Jurkat, Clone E6-1 (cell line): ENCODE results near the gene EFHD2.
"Not testable (repeated sequence)": the region's sequence is repeated elsewhere in the genome, so short reads cannot be mapped to it uniquely, and the experiment has no call there.

Experiments
- DNase-seq: peaks from one replicate; pipeline ENCODE4 v3.0.0-alpha.2; 2011; ENCODE audit warnings: low read depth, low spot score
- H3K4me3 ChIP-seq: 2 replicates; pipeline ENCODE4 v1.5.1; 2011; ENCODE audit warnings: mild to moderate bottlenecking, low read length, control low read depth, moderate library complexity

Gene EFHD2

DNA sequence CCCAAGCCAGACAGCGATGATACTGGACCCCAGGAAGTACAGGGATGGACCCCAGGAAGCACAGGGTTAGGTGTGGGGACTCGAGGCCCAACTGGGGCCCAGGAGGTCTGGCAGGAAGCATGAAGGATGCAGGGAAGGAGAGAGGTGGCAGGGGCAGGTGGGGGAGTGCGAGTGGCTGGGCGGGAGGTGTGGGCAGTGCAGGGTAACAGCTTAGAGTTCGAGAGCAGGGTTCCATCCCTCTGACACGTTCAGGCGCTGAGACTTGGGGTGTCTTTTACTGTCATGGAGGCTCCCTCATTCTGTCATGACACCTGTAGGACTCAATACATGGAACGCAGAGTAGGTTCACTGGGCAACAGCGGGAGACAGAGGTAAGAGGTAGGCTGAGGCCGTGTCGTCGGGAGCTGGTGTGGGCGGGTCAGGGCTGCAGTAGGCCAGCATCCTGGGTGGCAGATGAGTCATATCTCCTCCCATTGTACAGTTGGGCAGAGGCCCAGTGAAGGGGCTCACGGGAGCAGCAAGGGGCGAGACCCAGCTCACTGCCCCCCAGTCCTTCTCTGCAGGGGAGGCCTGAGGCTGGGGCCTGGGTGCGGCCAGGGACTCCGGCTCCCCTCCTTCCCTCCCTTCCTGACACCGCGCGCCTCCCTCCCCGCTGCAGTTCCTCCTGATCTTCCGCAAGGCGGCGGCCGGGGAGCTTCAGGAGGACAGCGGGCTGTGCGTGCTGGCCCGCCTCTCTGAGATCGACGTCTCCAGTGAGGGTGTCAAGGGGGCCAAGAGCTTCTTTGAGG lies 17.0 kb downstream of the EFHD2 start:
- DNase-seq = no peak
- no peak overlapping the region for H3K4me3 ChIP-seq

DNA sequence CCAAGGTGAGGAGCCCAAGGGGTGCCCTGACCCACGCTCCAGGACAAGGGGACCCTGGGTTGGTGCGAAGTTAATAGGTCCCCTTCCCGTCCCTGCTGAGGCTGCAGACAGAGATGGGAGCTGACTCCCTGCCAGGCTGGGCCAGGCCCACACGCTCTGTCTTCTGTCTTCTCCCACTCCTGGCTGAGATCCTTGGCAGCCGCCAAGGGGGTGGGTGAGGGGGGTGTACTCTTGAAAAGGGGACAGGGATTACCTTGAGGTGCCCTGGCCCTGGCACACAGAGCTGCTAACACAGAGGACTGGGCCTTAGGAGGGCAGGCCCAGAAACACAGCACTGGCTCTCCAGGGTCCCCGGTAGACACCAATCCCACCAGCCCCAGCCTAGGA lies 17.6 kb downstream of the EFHD2 start:
- no peak overlapping the region for H3K4me3 ChIP-seq

GRCh38 chr1:15428252-15428651 lies 18.6 kb downstream of the EFHD2 start:
- not testable (repeated sequence) for DNase-seq, H3K4me3 ChIP-seq

More for the DNA sequence above, 17.6 kb downstream of the EFHD2 start:
- no peak for DNase-seq

DNA sequence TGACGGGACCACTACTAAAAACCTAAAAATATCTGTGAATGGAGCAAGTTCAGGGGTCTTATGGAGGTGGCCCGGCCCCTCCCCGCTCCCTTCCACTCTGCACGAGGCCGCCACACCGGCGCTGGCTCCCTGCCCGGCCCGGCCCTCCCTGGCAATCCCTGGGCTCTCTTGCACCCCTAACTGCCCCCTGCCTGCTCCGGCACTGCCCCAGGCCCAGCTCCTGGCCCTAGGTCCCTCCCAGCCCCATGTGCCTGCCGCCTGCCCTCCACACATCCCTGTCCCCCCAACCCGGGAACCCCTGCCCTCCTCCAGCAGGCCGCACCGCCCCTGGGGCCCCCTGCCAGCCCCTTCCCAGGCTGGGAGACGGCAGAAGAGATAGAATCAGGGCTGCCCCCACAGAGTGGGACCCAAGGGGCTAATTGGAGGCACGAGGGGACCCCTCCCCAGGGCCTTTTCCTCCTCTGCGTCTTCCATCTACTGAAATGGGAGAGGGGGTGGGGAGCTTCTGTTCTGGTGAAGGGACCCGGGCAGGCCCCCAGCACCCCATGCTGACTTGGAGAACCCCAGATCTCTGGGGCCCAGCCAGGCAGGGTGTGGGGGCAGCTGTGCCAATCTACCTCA lies 19.2 kb downstream of the EFHD2 start:
- H3K4me3 ChIP-seq = no peak overlapping the region
- no peak for DNase-seq

GRCh38 chr1:15429701-15430149 lies 20.0 kb downstream of the EFHD2 start:
- H3K4me3 ChIP-seq = no peak overlapping the region
- no peak for DNase-seq

DNA sequence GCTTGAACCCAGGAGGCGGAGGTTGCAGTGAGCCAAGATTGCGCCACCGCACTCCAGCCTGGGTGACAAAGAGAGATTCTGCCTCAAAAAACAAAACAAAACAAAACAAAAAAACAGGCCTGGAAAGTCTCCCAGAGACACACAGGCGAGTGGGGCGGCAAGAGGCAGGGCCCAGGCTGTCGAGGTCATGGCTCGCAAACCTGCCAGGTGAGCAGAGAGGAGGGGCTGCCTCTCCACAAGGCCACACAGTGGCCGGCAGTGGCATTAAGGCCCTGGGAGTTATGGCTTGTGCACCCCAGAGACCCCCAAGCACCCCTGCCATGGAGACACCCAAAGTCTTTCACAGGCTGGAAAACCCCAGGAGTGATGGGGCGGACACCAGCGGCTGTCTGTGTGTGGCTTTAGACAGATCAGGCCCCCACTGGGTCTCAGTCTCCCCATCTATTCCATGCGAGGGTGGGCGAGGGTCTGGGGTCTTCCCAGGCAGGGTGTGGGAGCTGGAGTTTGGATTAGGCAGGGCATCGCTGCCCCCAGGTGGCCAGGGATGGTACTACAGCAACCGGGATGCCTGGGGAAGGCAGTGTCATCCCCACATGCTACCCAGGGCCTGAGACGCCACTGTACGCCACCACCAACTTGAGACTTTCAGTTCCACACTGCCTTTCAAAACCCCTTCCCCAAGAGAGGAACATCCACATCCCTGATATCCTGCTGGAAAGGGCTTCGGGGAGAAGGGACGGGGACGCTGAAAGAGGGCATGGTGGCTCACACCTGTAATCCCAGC lies 21.3 kb downstream of the EFHD2 start:
- DNase-seq = peak; percentile 44
- no peak overlapping the region for H3K4me3 ChIP-seq

GRCh38 chr1:15431571-15431948 lies 21.9 kb downstream of the EFHD2 start:
- H3K4me3 ChIP-seq = no peak overlapping the region
- DNase-seq = no peak

DNA sequence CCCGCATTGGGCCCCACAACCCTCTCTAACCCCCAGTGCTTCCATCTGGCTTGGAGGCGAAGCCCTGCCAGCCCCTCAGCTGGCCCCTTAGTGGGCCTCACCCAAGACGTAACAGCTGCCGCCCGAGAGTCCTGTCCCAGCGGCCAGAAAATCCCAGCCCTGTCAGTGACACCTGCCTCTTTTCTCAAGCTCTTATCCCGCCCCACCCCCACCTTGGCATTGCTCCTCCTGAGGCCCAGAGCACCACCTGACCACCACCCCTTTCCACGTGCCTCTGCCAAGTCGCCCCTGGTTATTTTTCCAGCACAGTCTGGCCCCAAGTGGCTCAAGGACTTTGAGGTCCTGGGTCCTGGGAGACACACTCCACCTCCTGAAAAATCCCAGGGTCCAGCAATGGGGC lies 22.6 kb downstream of the EFHD2 start:
- DNase-seq = no peak
- H3K4me3 ChIP-seq = no peak overlapping the region

- H3K4me3 ChIP-seq = no peak overlapping the region
- DNase-seq = no peak
Observed at GRCh38 chr1:15433471-15433870, 23.8 kb downstream of the EFHD2 start.

- not testable (repeated sequence) for H3K4me3 ChIP-seq, DNase-seq
Observed at GRCh38 chr1:15434739-15435138, 25.1 kb downstream of the EFHD2 start.

GRCh38 chr1:15435239-15436077 lies 25.8 kb downstream of the EFHD2 start:
- no peak overlapping the region for H3K4me3 ChIP-seq
- no peak for DNase-seq

- DNase-seq = no peak
- H3K4me3 ChIP-seq = no peak overlapping the region
Observed at GRCh38 chr1:15436881-15437442, 27.3 kb downstream of the EFHD2 start.

DNA sequence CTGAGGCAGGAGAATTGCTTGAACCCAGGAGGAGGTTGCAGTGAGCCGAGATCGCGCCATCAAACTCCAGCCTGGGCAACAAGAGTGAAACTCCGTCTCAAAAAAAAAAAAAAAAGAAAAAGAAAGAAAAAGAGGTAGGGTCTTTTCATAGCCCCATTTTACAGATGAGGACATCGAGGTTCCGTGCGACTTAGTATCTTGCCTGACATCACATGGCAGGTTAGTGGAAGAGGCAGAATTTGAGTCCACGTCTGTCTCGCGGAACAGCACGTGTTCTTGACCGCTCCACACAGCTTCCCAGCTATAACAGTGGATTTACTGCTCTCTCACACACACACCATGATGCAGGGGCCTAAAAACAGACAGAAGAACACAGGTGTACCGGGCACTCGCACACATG lies 29.6 kb downstream of the EFHD2 start:
- DNase-seq = no peak
- H3K4me3 ChIP-seq = no peak overlapping the region

- no peak for DNase-seq
- H3K4me3 ChIP-seq = no peak overlapping the region
Observed at GRCh38 chr1:15440357-15440756, 30.7 kb downstream of the EFHD2 start.

DNA sequence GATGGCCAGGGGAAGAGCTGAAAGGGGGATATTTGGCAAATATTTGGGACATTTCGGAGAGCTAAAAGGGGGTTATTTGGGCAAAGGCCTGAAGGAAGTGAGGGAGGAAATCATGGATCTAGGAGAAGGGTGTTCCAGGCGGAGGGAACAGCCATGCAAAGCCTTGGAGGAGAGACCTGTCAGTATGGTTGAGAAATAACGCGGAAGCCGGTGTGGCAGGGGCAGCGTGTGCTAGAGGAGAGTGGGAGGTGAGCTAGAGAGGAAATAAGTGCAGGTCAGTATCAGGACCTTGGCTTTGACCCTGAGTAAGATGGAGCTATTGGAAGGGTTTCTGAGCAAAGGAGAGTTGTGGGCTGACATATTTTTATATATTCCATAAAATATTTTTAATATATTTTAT lies 31.6 kb downstream of the EFHD2 start:
- H3K4me3 ChIP-seq = no peak overlapping the region
- DNase-seq = no peak

DNA sequence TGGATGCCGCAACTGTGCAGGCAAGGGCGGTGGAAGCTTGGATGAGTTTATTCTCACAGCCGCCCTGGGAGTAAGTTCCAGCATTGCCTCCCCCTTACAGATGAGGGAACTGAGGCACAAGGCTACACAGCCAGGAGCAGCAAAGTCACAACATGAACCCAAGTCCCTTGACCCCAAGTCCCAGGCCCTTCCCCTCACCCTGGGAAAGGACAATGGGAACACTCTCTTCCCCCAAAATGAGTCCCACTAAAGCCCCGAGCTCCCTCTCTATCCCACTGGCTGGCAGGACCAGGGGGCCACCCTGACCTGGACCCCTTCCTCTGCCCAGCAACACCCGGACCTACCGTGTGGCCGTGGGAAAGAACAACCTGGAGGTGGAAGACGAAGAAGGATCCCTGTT lies 32.4 kb downstream of the EFHD2 start:
- no peak for DNase-seq
- H3K4me3 ChIP-seq = no peak overlapping the region

GRCh38 chr1:15442759-15443158 lies 33.1 kb downstream of the EFHD2 start:
- H3K4me3 ChIP-seq = no peak overlapping the region
- no peak for DNase-seq

DNA sequence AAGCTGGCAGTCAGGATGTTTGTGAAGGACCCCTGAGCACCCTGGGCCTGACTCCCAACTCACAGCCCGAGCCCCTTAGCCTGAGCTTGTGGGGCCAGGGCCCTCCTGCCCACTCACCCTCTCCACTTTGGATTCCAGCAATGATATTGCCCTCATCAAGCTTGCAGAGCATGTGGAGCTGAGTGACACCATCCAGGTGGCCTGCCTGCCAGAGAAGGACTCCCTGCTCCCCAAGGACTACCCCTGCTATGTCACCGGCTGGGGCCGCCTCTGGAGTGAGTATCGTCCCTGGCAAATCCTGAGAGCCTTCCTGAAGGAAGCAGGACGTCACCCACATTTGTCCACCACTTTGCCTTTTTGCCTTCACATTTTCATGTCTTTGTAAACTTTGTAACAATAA lies 33.6 kb downstream of the EFHD2 start:
- no peak for DNase-seq
- no peak overlapping the region for H3K4me3 ChIP-seq
